Glomerular visceral epithelial cell (primary cell): ENCODE data around the gene POLR1H.
"Not testable (repeated sequence)": the region's sequence is repeated elsewhere in the genome, so short reads cannot be mapped to it uniquely, and the experiment has no call there.

Experiments
- DNase-seq: peaks from one replicate; pipeline ENCODE4 v3.0.0-alpha.2; 2016; ENCODE audit errors: extremely low spot score

The POLR1H gene, protein sequence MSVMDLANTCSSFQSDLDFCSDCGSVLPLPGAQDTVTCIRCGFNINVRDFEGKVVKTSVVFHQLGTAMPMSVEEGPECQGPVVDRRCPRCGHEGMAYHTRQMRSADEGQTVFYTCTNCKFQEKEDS

DNA sequence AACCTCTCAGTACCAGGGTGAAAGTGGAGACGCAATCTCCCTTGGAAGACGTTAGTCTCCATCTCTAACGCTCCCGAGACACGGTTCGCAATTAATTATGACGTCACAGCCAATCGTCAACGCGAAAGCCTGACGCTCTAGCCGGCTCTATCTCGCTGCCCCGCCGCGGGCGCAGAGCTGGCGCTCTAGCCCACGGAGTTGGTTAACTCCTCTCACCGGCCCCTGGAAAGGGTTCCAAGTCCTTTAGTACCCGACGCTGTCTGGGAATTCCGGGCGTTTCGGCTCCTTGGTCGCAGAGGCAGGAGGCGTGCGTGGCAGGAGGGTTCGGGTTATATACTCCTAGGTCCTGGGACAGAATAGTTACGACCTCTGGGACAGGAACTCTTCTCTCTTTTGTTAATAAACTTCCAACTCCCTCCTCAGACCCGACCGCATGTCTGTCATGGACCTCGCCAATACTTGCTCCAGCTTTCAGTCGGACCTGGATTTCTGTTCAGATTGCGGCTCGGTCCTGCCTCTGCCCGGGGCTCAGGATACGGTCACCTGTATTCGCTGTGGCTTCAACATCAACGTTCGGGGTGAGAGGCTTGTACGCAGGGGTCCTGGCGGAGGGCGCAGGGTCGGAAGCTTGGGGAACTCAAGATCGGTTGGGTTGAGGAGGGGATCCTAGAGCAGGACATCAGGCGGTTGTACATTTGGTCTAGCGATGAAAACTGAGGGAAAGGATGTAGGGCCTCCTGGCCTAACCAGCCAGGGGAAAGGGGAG is at the start of gene POLR1H:
Gene POLR1H, plus strand, starts transcription at position 174 of the 766 bp plus-strand sequence. Its CDS starts 260 bp downstream, at position 434.
- peak; percentile 94 for DNase-seq

DNA sequence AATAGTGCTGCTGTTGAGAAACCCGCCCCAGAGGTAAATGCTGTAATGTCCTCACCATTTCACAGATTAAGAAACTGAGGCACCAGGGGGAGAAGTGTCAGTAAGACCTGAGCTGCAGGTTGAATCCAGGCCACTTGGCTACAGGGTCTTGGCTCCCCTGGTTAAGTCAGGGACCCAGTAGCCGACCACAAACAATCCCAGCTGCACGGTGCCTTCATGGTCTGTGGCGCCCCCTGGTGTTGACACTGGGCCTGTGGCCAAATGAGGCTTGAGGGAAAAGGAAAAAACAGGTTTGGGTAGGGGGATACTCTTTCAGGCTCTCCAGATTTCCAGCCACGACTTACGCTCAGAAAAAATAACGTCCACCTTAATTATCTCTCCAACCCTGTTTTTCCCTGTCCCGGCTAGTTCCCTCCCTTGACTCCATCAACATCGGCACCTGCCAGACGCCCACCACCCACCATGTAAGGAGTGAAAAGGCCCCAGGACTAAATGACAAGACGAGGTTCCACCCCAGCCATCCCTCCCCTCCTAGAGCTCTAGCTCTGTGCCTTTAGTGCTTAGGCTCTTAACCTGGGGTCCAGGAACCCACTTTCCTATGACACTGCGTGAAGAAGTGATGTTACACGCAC is 47.7 kb upstream of the POLR1H start:
- DNase-seq = peak; percentile 17

DNA sequence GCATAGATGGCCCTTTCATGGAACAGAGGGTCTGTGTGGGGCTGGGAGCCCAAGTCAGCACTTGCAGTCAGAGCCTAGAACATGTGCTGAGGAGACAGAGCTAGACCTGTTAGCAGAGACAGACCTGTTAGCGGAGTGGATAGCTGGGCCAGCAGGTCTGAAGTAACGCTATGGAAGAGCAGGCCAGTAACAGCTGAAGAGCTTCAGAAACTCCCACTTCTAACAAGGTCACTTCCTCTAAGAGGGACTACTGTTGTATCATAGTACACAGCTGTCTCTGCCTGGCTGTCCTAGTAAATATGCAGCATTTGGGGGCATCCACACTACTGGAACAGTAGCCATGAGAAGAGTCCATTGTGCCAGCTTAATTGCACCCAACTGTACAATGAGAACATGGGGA is 41.2 kb upstream of the POLR1H start:
- no peak for DNase-seq

DNA sequence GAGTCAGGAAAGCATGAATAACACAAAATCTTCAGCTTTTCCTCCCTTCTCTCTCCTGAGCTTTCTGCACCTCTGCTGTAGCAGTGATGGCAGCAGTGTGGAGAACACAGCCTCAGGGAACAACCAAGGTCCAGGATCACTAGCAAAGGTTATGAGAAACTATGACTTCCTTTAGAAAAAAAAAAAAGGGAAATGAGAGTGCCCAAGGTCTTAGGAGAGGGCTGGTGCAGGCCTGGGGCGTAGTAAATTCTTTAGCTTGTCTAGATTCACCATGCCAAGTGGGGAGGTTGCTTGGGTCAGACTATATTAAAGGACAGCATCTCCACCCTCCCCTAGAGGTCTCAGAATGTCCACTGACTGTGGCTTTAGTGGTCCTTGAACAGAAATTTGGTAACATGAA is 40.4 kb upstream of the POLR1H start:
- no peak for DNase-seq

DNA sequence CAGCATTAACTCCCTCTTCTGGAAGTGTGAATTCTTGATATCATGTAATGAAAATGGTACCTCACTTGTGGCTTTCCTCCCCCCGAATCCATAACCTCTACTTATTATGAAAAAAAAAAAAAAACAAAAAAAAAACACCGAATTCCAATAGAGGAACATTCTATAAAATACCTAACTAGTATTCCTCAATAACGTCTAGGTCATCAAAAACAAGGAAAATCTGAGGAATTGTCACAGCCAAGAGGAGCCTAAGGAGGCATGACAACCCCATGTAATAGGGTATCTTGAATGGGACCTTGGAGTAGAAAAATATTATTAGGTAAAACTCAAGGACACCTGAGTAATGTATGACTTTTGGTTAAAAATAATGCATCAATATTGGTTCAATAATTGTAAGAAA is 38.9 kb upstream of the POLR1H start:
- no peak for DNase-seq

DNA sequence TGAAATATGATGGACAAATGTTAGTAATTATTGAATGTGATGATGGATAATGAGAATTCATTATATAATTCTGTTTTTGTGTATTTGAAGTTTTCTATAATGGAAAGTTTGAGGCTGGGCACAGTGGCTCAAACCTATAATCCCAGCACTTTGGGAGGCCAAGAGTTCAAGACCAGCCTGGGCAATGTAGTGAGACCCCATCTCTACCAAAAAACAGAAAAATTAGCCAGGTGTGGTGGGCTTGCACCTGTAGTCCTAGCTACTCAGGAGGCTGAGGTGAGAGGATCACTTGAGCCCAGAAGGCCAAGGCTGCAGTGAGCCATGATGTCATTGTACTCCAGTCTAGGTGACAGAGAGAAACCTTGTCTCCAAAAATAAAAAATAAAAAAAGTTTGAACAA is 38.4 kb upstream of the POLR1H start:
- DNase-seq = not testable (repeated sequence)

DNA sequence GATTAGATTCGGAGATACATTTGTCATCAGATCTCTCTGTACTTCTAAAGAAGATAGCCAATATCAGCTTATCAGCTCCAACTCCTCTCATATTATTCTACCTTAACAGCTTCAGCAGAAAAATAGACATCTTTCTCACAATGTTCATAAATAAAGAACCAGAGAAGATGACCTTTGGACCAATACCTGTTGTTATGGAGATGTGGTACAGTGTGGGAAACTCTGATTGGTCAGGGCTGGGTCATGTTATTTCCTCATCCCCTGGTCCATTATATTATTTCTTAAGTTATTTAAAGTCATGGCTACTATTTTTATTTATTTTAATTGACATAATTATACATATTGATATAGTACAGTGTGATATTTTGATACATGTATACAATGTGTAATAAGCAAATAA is 35.9 kb upstream of the POLR1H start:
- no peak for DNase-seq

DNA sequence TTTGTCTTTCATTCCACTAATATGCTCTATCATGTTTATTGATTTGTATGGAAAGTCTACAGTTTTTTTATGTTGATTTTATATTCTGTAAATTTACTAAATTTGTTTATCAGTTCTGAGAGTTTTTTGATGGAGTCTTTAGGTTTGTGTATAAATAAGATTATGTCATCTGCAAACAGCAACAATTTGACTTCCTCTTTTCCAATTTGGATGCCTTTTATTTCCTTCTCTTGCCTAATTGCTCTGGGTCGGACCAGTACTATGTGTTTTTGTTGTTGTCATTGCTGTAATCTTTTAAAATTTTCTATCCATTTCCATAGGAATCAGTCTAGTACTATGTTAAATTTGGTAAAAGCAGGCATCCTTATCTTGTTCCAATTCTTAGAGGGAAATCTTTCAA is 31.5 kb upstream of the POLR1H start:
- DNase-seq = no peak

DNA sequence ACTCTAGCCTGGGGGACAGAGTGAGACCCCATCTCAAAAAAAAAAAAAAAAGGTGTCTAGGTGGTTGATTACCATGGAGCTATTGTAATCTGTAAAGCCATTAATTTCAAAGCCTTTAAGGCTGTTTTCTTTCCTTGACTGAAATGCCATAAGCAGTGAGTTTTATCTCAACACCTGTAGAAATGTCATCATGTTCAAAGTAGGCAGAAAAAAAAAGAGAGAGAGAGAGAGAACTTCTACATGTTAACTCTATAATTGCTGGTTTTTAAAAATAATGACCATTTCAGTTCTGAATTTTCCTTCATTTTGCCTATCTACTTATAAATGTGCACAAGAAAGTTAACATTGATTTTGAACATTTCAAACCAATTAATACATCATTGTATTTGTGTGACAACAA is 29.7 kb upstream of the POLR1H start:
- no peak for DNase-seq

DNA sequence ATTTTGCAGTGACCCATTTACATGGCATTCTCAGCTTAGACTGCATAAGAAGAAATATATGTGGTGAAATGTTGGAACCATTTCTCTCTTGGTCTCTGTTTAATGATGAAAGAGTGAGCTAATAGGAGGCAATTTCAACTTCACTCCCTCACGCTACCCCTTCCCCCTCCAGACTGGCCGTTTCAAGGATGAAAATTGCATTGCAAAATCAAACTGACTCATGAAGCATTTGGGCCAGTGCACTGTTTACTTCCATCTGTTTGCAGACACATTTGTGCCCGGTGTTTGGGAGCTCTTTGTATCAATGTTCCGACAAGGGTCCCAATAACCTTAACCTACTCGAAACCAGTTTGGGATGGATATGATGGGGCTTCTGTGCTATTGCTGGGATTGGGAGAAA is 27.6 kb upstream of the POLR1H start:
- DNase-seq = not testable (repeated sequence)

DNA sequence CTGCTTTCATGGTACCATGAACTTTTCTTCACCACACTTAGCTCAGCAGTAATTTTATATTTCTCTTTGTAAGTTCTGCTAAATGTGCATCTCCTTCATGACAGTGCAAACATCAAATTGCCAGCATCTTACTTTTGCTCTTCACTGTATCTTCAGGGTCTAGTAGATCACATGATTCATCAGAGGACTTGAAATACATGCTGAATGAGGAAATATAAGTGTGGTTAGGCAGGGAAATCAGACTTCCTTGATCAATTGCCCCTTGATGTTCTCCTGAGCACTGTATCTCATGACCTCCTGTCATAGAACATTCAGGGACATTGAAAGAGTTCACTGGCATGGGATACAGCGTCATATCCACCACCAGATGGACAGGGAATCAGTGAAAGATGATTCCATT is 25.3 kb upstream of the POLR1H start:
- no peak for DNase-seq

DNA sequence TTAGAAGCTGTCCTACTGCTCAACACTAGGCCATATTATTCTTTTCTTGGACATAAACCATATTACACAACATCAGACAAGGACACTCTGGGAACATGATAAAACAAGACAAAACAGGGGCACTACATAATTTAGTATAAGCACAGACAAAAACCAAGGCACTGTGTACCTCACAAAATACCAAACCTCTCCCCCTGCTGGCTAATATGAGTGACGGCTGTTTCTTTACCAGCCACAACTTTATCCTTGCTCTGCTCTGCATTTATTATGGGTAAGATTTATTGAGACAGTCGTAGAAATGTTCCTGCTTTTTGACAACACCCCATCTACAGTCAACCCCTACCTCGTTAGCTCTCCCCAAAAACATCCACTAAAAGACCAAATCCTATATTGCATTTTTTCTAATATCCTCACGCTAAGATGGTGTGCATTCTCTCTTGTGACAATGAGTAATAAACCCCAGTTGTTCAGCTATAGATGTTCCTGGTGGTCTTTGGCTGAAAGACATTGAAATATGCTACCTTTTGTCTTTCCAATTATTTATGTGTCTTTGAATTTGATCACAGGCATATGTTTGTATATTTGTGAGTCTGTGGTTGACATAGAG is 23.8 kb upstream of the POLR1H start:
- DNase-seq = peak; percentile 5

DNA sequence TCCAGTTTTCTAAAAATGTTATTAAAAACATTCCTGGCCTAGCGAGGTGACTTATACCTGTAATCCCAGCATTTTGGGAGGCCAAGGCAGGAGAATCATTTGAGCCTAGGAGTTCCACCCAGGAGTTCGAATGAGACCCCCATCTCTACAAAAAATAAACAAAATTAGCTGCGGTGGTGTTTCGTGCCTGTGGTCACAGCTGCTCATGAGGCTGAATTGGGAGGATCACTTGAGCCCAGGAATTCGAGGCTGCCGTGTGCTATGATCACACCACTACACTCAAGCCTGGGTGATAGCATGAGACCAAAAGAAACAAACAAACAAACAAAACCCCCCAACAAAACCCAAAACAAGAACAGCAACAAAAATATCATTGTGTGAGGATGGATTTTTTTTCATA is 19.8 kb upstream of the POLR1H start:
- DNase-seq = no peak

DNA sequence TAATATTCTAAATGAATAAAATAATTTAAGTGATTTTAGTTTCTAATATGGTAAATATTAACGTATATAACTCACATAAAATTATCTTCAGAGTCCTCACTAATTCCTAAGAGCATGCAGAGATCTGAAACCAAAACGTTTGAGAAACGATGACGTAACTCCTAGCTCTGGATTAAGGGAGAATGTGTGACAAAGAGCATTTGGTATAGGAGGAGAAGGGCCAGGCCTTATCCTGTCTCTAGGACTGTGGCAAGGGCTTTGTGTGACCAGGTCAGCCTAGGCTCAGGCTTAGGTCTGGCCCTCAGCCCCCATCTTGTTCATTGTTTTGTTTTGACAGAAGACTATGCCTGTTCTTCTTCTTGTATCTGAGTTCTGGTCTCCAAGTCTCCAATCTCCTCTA is 19.2 kb upstream of the POLR1H start:
- no peak for DNase-seq

DNA sequence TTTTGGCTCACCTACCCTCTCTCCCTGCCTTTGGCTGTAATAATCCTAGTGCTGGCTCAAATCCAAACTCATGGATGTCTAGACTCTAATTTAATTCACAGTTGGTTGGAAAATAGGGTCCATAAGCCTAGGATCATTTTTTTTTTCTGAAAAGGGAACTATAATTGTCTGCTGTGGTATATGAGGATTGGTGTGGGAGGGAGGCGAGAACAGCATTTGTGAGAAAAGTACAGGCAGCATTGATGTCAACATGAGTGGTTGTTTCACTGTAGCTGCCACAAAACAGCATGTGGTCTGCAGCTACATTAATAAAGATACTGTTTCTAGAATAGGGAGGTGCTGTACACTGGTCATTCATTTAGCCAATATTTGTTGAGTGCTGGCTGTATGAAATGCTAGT is 18.6 kb upstream of the POLR1H start:
- no peak for DNase-seq

DNA sequence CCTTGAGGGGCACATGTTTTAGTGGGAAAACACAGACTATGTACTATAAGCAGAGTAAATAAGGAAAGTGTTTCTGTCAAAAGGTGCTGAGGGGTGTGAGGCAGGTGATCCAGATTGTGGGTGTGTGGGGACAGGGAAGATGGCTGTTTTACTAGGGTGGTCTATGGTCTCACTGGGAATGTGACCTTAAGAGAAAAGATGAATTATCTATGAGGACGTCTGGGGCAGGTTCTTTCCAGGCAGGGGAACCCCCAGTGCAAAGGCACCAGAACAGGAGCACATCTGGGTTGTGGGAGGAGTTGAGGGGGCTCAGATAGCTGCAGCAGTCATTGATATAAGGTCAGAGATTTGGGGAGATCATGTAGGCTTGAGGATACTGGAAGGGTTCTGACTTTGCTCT is 18.2 kb upstream of the POLR1H start:
- DNase-seq = no peak

DNA sequence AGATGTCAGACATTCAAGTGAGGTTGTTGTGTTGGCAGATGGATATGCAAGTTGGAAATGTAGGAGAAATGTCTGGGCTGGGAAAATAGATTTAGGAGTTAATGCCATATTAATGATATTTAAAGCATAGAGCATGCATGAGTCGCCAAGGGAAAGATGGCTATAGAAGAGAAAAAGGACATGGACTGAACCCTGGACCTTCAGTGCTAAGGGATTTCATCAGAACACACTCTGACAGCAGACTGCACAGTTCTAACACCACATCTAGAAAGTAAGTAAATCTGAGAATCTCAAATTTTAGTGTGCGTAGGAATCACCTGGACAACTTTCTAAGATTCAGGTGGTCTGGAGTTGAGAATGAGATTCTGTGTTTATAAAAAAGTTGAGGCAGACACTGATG is 17.3 kb upstream of the POLR1H start:
- DNase-seq = no peak

DNA sequence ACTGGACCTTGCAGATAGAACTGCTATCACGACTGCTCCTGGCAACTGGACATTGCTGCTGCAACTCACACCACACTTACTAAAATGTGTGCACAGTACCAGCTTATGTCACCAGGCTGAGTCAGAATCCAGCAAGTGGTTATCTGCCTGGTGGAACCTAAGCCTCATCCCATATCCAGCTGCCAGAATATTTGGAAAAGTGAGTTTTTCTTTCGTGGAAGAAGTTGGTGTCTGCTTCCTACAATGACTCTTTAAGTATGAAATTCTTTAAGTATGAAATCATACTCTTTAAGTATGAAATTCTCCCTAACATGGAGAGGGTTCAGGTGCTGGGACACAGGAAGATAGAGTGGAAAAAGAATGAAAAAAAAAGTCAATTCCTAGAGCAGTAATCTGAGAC is 16.4 kb upstream of the POLR1H start:
- DNase-seq = peak; percentile 72

DNA sequence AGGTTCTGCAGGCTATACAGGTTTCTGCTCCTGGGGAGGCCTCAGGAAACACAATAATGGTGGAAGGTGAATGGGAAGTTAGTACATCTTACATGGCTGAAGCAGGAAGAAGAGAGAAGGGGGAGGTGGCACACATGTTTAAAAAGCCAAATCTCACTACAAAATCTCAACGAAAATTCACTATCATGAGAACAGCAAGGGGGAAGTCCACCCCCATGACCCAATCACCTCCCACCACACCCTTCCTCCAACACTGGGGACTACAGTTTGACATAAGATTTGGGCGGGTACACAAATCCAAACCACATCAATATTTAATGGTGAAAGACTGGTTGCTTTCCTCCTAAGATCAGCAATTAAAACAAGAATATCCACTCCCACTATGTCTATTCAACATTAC is 13.8 kb upstream of the POLR1H start:
- DNase-seq = no peak

DNA sequence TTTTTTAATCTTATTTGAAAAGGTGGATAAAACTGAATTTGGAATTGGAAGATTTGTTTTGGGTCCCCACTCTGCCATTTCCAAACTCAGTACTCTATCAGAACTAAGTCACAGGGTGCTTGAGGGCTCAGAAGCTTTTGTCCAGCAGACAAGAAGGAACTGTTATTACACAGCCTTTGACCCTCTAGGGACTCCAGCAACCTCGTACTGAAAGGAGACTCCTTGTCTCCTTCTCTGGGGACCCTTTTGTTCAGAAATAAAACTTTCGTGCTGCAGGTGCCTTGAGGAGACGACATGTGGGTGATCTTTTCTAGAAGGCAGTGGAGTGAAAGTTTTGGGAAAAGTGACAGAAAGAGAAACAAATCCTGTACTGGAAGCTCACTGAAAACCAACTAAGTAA is 7.4 kb upstream of the POLR1H start:
- DNase-seq = no peak

DNA sequence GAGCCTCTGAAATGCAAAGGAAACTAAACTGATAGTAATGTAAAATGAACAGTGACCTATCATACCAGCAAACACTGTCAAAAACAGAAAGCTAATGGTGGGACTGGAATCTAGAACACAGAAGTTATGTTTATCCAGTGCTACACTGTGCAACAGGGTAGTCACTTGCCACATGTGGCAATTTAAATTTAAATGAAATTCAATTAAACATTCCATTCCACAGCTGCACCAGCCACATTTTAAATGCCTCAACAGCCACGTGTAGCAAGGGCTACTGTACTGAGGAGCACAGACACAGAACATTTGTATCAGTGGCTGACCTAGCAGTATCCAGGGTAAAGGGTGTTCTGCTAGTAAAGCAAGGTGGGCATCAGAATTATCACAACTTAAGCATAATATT is 5.6 kb upstream of the POLR1H start:
- no peak for DNase-seq

DNA sequence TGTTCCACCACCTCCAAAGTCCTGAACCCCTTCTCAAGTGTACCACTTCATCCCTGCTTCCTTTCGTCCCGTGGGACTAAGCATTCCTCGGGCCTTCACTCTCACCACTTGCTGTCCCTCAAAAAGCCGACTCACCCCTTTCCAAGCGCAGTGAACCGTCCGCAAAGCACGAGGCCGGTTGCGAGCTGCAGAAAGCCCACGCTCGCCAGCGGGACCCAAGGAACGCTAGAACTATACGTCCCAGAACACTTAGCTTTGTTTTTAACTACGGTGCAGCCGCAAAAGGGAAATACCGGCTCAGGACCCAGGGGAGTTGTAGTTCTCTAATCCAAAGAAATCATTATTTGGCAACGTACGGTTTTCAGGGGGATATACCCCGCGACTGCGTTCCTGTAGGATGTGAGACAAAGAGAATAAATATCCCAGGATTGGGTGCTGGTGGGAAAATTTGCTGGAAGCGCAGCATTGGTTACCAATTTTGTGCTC is 416 bp upstream of the POLR1H start:
- DNase-seq = peak; percentile 17
